ENCODE results near the gene ARMC2. TPM values are rescaled to one million over a fixed set of nuclear protein-coding genes. Genes with fewer than 3 reads are reported as not detected.

Gene ARMC2
- polyA plus RNA-seq, 1 of the 3 experiments (the other 2 are of a cell fraction) = 2.4 TPM

- no peak for DNase-seq
- H3K27me3 ChIP-seq (ENCODE audit: insufficient read depth) = no peaks in the 10 kb centered on the region
- WGBS (ENCODE audit: low lambda C conversion rate) = 89% methylated on average over 10 of the region's 10 CpGs
- H3K79me2 ChIP-seq (ENCODE audit: insufficient read depth) = peaks cover 8% of the 10 kb centered on the region; the same call in 1 of the 2 replicates
- no peak overlapping the region for H2AFZ ChIP-seq (ENCODE audit: low read depth)
- no peak overlapping the region for H3K4me3 ChIP-seq (ENCODE audit: low read depth in 2 of 2, low read length in 1 of 2)
- H3K9me2 ChIP-seq = no peaks in the 10 kb centered on the region
- peaks cover 6 to 11% of the 10 kb centered on the region in 2 experiments for H3K36me3 ChIP-seq (replicated peaks in 1 of 2; ENCODE audit: control insufficient read depth in 1 of 2, insufficient read depth in 2 of 2, low read length in 1 of 2)
- H3K4me2 ChIP-seq = no peak overlapping the region
- peaks cover 0 to 7% of the 10 kb centered on the region in 2 experiments; a peak in 3 of 4 replicates for H3K4me1 ChIP-seq (ENCODE audit: control insufficient read depth in 1 of 2, insufficient read depth in 2 of 2, low read depth in 1 of 2, low read length in 1 of 2)
- CTCF ChIA-PET = interaction anchor here (1.0 kb wide), 1 partner anchor 43 kb away, joined by 3 read pairs; no protein-coding TSS in a partner anchor
- POLR2A ChIA-PET = no interaction called here
- H4K20me1 ChIP-seq (ENCODE audit: insufficient read depth) = no peaks in the 10 kb centered on the region
- no peak for TF ChIP-seq CTCF (IDR thresholded peaks at IDR 0.05)
- TF ChIP-seq PBX3 (IDR thresholded peaks at IDR 0.05) = no peak
- no peak for TF ChIP-seq REST (IDR thresholded peaks at IDR 0.05; ENCODE audit: low read depth, low read length)
- no peak for TF ChIP-seq RFX5 (IDR thresholded peaks at IDR 0.05; ENCODE audit: low read length)
- TF ChIP-seq NRF1 (IDR thresholded peaks at IDR 0.05; ENCODE audit: low read depth, low read length) = no peak
- no peak for TF ChIP-seq POLR2AphosphoS5 (IDR thresholded peaks at IDR 0.05; ENCODE audit: low read depth, low read length)
- no peak overlapping the region for H3K27ac ChIP-seq (ENCODE audit: low read depth in 2 of 2, low read length in 1 of 2)
- H3K9ac ChIP-seq = no peak overlapping the region
- H3F3A ChIP-seq (replicated peaks; ENCODE audit: insufficient read depth) = no peaks in the 10 kb centered on the region
- no peaks in the 10 kb centered on the region for H3K9me3 ChIP-seq
Measured at GRCh38 chr6:108850669-108851465, 2.6 kb downstream of the ARMC2 start.

GRCh38 chr6:108851756-108852155 lies 3.5 kb downstream of the ARMC2 start:
- H3K4me1 ChIP-seq (ENCODE audit: control insufficient read depth in 1 of 2, insufficient read depth in 2 of 2, low read depth in 1 of 2, low read length in 1 of 2) = peaks cover 0 to 7% of the 10 kb centered on the region in 2 experiments; a peak in 3 of 4 replicates
- CTCF ChIA-PET = no interaction called here
- no peak overlapping the region for H3K4me2 ChIP-seq
- H3K4me3 ChIP-seq (ENCODE audit: low read depth in 2 of 2, low read length in 1 of 2) = no peak overlapping the region
- H3K9ac ChIP-seq = no peak overlapping the region
- no peaks in the 10 kb centered on the region for H3K9me3 ChIP-seq
- WGBS (ENCODE audit: low lambda C conversion rate) = 100% methylated on average over 1 of the region's 1 CpG
- TF ChIP-seq JUND (IDR thresholded peaks at IDR 0.05) (no peak), TCF12 (IDR thresholded peaks at IDR 0.05) (no peak), FOXJ3 (CRISPR knock-in tag; IDR thresholded peaks at IDR 0.05) (no peak), ELF1 (IDR thresholded peaks at IDR 0.05) (no peak), RAD21 (IDR thresholded peaks at IDR 0.05; ENCODE audit: low read length) (no peak), GATA2 (CRISPR knock-in tag; IDR thresholded peaks at IDR 0.05) (no peak), MAX (IDR thresholded peaks at IDR 0.05; ENCODE audit: low read depth) (no peak), YY1 (IDR thresholded peaks at IDR 0.05; ENCODE audit: low read depth) (no peak), CHD2 (IDR thresholded peaks at IDR 0.05; ENCODE audit: low read length, partially characterized antibody) (no peak), NRF1 (IDR thresholded peaks at IDR 0.05; ENCODE audit: low read depth, low read length) (no peak), TEAD4 (IDR thresholded peaks at IDR 0.05; ENCODE audit: borderline replicate concordance, insufficient read depth) (no peak), MEF2A (IDR thresholded peaks at IDR 0.05; ENCODE audit: borderline replicate concordance, low read depth) (no peak), RXRA (IDR thresholded peaks at IDR 0.05; ENCODE audit: borderline replicate concordance, low read depth) (no peak)
- no peaks in the 10 kb centered on the region for H3K9me2 ChIP-seq
- DNase-seq = no peak
- H4K20me1 ChIP-seq (ENCODE audit: insufficient read depth) = no peaks in the 10 kb centered on the region
- H3F3A ChIP-seq (replicated peaks; ENCODE audit: insufficient read depth) = no peaks in the 10 kb centered on the region
- H2AFZ ChIP-seq (ENCODE audit: low read depth) = no peak overlapping the region
- no peak overlapping the region for H3K27ac ChIP-seq (ENCODE audit: low read depth in 2 of 2, low read length in 1 of 2)
- POLR2A ChIA-PET = no interaction called here
- H3K79me2 ChIP-seq (ENCODE audit: insufficient read depth) = peaks cover 8% of the 10 kb centered on the region; the same call in 1 of the 2 replicates
- no peaks in the 10 kb centered on the region for H3K27me3 ChIP-seq (ENCODE audit: insufficient read depth)
- peaks cover 13 to 16% of the 10 kb centered on the region in 2 experiments for H3K36me3 ChIP-seq (replicated peaks in 1 of 2; ENCODE audit: control insufficient read depth in 1 of 2, insufficient read depth in 2 of 2, low read length in 1 of 2)
